ENCODE results near the gene GCK.

Gene GCK

GRCh38 chr7:44213877-44214388 is 24.7 kb upstream of the GCK start:
- H3K4me3 ChIP-seq (ENCODE audit: low read depth, low read length): no peak overlapping the region
- no peak for TF ChIP-seq CTCF (IDR thresholded peaks at IDR 0.05; ENCODE audit: low read depth, low read length, missing control alignments)
- DNase-seq (ENCODE audit: low read depth): no peak

GRCh38 chr7:44213206-44213876 is 24.1 kb upstream of the GCK start:
- no peak overlapping the region for H3K4me3 ChIP-seq (ENCODE audit: low read depth, low read length)
- no peak for DNase-seq (ENCODE audit: low read depth)
- no peak for TF ChIP-seq CTCF (IDR thresholded peaks at IDR 0.05; ENCODE audit: low read depth, low read length, missing control alignments)

DNA sequence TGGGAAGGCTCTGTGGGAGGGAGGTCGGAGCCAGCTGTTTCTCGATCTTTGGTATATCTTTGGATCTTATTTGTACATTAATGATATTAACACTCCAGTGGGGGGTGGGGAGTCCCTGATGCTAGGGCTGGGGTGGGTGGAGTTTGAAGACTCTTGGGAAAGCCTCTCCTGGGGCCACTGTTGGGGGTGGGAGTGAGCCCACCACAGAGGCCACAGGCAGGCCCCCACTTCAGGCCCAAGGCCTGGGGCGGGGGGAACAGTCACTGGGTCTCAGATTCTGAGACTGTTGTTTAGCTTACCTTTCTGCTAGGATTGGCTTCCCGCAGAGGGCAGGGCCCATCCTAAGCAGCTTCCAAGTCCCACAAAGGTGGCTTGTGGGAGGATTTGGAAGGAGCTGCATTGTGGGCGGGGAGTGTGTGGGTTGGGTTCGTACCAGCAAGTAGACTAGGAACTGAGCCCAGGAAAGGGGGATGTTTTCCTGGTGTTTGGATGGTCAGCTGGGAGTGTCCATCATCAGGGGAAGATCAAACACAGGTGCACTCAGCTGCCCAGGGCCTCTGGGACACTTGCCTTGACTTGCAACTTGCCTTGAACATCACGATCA is 23.4 kb upstream of the GCK start:
- TF ChIP-seq CTCF (IDR thresholded peaks at IDR 0.05; ENCODE audit: low read depth, low read length, missing control alignments): no peak
- no peak for DNase-seq (ENCODE audit: low read depth)
- H3K4me3 ChIP-seq (ENCODE audit: low read depth, low read length): no peak overlapping the region

- H3K4me3 ChIP-seq (ENCODE audit: low read depth, low read length): no peak overlapping the region
- TF ChIP-seq CTCF (IDR thresholded peaks at IDR 0.05; ENCODE audit: low read depth, low read length, missing control alignments): no peak
- DNase-seq (ENCODE audit: low read depth): no peak
Measured at GRCh38 chr7:44212018-44212417, 22.8 kb upstream of the GCK start.

- no peak for DNase-seq (ENCODE audit: low read depth)
- no peak overlapping the region for H3K4me3 ChIP-seq (ENCODE audit: low read depth, low read length)
- TF ChIP-seq CTCF (IDR thresholded peaks at IDR 0.05; ENCODE audit: low read depth, low read length, missing control alignments): no peak
Measured at GRCh38 chr7:44211126-44211675, 22.0 kb upstream of the GCK start.

DNA sequence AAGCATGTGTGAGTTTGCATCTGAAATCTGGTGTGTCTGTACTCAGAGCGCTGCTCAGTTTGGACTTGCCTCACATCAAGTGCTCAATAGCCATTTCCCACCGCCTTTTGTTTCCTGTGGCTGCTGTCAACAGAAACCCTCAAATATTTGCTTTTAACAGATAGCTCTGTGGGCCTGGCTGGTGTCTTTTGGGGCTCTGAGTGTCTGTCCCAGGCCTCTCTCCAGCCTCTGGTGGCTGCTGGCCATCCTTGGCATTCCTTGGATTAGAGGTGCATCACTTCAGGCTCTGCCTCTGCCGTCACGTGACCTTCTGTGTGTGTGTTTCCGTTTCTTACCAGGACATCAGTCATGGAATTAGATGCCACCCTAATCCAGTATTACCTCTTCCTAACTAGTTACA is 20.9 kb upstream of the GCK start:
- no peak overlapping the region for H3K4me3 ChIP-seq (ENCODE audit: low read depth, low read length)
- TF ChIP-seq CTCF (IDR thresholded peaks at IDR 0.05; ENCODE audit: low read depth, low read length, missing control alignments): no peak
- no peak for DNase-seq (ENCODE audit: low read depth)

Data from GM12864 (cell line).